NCI-H1092 treated with DMSO at 0.1 percent for 48 hours (cell line): ENCODE measurements around the gene SMC4.

ENCODE experiments used
- DNase-seq: peaks from one replicate; lab custom pipeline; 2025; lab: John Stamatoyannopoulos, UW

Gene SMC4

GRCh38 chr3:160477750-160478149, 78.3 kb downstream of the SMC4 start:
- DNase-seq = no peak

GRCh38 chr3:160478338-160478737, 78.9 kb downstream of the SMC4 start:
- DNase-seq = no peak

- no peak for DNase-seq
Measured at GRCh38 chr3:160479376-160479775, 79.9 kb downstream of the SMC4 start.

- DNase-seq = no peak
Measured at GRCh38 chr3:160480931-160481330, 81.5 kb downstream of the SMC4 start.

GRCh38 chr3:160481856-160482255, 82.4 kb downstream of the SMC4 start:
- no peak for DNase-seq

- no peak for DNase-seq
Measured at GRCh38 chr3:160482796-160483195, 83.3 kb downstream of the SMC4 start.
